Dendritic cell treated with granulocyte-macrophage colony-stimulating factor and Interleukin-4, amounts not matched to agents 40 ng/mL and 50 ng/mL, for 4 days (primary cell): Measurements from ENCODE around the gene MSTO1.
"Not testable (repeated sequence)": the region's sequence is repeated elsewhere in the genome, so short reads cannot be mapped to it uniquely, and the experiment has no call there.

Source experiments
- H3K27ac Mint-ChIP-seq: one replicate; pipeline ENCODE4 v1.8.0; 2022; ENCODE audit warnings: mild to moderate bottlenecking, mixed read lengths
- H3K27me3 Mint-ChIP-seq: one replicate; pipeline ENCODE4 v1.8.0; 2022; ENCODE audit warnings: mild to moderate bottlenecking, mixed read lengths
- H3K36me3 Mint-ChIP-seq: one replicate; pipeline ENCODE4 v1.8.0; 2022; ENCODE audit warnings: low read depth, mixed read lengths
- H3K4me1 Mint-ChIP-seq: one replicate; pipeline ENCODE4 v1.8.0; 2022; ENCODE audit warnings: low read depth, mixed read lengths
- H3K4me3 Mint-ChIP-seq: one replicate; pipeline ENCODE4 v1.8.0; 2022; ENCODE audit warnings: mild to moderate bottlenecking, moderate library complexity, mixed read lengths
- H3K9me3 Mint-ChIP-seq: one replicate; pipeline ENCODE4 v1.8.0; 2022; ENCODE audit warnings: mixed read lengths
- intact Hi-C: fragments of 100-400 bp; cut with micrococcal nuclease; formaldehyde crosslinking; loops from one replicate; pipeline ENCODE4 v1.15.0; 2022

Gene MSTO1

DNA sequence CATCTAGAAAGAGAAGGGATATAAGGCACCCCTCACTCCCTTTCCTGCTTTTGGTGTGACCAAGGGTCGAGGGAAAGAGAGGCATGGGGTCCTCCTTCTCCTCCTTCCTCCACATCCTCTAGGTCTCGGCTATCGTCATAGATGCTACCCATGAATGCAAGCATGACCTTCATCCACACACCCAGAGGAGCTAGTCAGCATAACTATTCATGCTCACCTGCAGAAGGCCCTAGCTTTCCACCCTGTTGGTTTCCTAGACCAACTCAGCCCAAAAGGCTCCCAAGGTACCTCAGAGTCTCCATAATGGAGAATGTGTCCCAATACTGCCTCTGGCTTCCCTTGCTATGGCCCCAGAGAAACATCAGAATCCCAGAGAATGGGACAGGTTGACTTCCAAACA is 33.2 kb downstream of the MSTO1 start:
- no peaks in the 10 kb centered on the region for H3K27me3 Mint-ChIP-seq

GRCh38 chr1:155645034-155645598 is 35.1 kb downstream of the MSTO1 start:
- intact Hi-C loops: no loop called here
- peaks cover 10% of the 10 kb centered on the region for H3K36me3 Mint-ChIP-seq
- H3K4me3 Mint-ChIP-seq: no peak overlapping the region
- peak overlapping the region; percentile 5 for H3K27ac Mint-ChIP-seq
- H3K9me3 Mint-ChIP-seq: peaks cover 28% of the 10 kb centered on the region
- peaks cover 52% of the 10 kb centered on the region for H3K4me1 Mint-ChIP-seq
- H3K27me3 Mint-ChIP-seq: no peaks in the 10 kb centered on the region

More for the DNA sequence above, 33.2 kb downstream of the MSTO1 start:
- Mint-ChIP-seq H3K9me3 (peaks cover 23% of the 10 kb centered on the region), H3K4me3 (no peak overlapping the region), H3K4me1 (peaks cover 35% of the 10 kb centered on the region), H3K27ac (no peak overlapping the region), H3K36me3 (peaks cover 10% of the 10 kb centered on the region)
- intact Hi-C loops: no loop called here

GRCh38 chr1:155645648-155646047 is 35.6 kb downstream of the MSTO1 start:
- intact Hi-C loops: no loop called here
- Mint-ChIP-seq H3K27ac (peak overlapping the region; percentile 5), H3K9me3 (peaks cover 31% of the 10 kb centered on the region), H3K27me3 (no peaks in the 10 kb centered on the region), H3K4me1 (peaks cover 54% of the 10 kb centered on the region), H3K36me3 (peaks cover 10% of the 10 kb centered on the region), H3K4me3 (no peak overlapping the region)

- Mint-ChIP-seq H3K27me3 (no peaks in the 10 kb centered on the region), H3K4me1 (peaks cover 51% of the 10 kb centered on the region), H3K4me3 (no peak overlapping the region), H3K36me3 (peaks cover 10% of the 10 kb centered on the region), H3K27ac (peak overlapping the region; percentile 77), H3K9me3 (peaks cover 31% of the 10 kb centered on the region)
- intact Hi-C loops: no loop called here
Observed at GRCh38 chr1:155646307-155646706, 36.3 kb downstream of the MSTO1 start.

DNA sequence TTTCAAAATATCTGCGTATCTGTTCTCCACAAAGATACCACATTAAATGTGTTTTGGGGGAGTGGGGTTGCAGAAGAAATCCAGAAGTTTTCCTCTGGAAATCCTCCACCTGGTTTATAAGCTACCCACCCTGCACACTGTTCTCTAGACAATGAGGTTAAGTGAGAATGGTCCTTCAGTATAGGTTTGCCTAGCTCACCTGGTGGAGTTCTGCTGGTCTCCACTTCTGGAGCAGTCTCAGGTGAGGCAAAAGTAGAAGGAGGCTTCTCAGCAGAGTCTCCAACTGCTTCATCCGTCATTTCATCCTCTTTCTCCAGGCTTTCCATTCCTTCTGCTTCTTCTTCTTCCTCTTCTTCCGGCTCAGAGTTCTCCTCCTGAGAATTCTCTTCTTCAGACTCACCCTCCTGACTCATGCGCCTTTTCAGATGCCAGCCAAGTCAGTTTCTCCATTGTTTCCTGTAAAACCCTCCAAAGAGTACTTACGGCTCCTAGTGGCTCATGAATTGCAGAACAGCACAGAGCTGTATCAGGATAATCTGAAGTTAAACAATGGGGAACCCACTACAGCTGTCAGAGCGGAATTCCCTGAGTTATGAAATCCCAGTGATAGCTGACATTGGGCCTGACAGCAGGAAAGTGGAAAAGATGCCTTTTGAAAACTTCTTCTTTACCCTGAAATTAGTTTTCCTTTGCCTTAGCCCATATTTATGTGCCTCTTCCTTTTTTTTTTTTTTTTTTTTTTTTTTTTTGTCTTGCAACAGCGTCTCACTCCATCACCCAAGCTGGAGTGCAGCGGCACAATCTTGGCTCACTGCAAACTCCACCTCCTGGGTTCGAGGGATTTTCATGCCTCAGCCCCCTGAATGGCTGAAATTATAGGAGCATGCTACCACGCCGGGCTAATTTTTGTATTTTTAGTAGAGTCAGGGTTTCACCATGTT is 38.5 kb downstream of the MSTO1 start:
- Mint-ChIP-seq H3K27me3 (no peaks in the 10 kb centered on the region), H3K27ac (peak overlapping the region; percentile 77), H3K4me1 (peaks cover 40% of the 10 kb centered on the region), H3K36me3 (no peaks in the 10 kb centered on the region), H3K4me3 (no peak overlapping the region), H3K9me3 (peaks cover 10% of the 10 kb centered on the region)
- intact Hi-C loops: no loop called here

GRCh38 chr1:155649676-155650075 is 39.7 kb downstream of the MSTO1 start:
- Mint-ChIP-seq H3K27me3 (no peaks in the 10 kb centered on the region), H3K36me3 (no peaks in the 10 kb centered on the region), H3K27ac (peak overlapping the region; percentile 77)

DNA sequence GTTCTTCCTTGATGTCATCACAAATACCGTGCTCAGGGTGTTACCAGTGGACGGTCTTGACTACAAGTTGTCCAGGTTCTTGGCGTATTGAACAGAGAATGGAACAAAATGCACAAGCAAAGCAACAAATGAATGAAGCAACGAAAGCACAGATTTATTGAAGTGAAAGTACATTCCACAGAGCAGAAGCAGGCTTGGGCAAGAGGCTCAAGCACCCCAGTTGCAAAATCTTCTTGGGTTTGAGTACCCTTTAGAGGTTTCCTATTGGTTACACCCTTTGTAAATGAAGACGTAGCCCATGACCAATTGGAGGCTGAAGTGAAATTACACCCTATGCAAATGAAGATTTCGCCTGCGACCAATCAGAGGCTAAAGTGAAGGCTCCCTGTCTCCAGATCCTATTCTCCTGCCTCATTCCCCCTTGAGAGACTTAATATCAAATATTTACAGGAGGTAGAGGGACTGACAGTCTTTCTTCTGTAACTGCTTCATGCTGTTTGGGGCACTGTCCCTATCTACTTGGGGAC is 40.3 kb downstream of the MSTO1 start:
- peaks cover 38% of the 10 kb centered on the region for H3K4me1 Mint-ChIP-seq
- H3K27me3 Mint-ChIP-seq: no peaks in the 10 kb centered on the region
- peaks cover 8% of the 10 kb centered on the region for H3K9me3 Mint-ChIP-seq
- no peak overlapping the region for H3K4me3 Mint-ChIP-seq
- no peaks in the 10 kb centered on the region for H3K36me3 Mint-ChIP-seq
- intact Hi-C loops: no loop called here
- peak overlapping the region; percentile 77 for H3K27ac Mint-ChIP-seq

More at GRCh38 chr1:155649676-155650075, 39.7 kb downstream of the MSTO1 start:
- intact Hi-C loops: no loop called here
- Mint-ChIP-seq H3K9me3 (peaks cover 8% of the 10 kb centered on the region), H3K4me1 (peaks cover 40% of the 10 kb centered on the region), H3K4me3 (no peak overlapping the region)

GRCh38 chr1:155651861-155652661 is 42.0 kb downstream of the MSTO1 start:
- Mint-ChIP-seq H3K4me1 (peaks cover 21% of the 10 kb centered on the region), H3K27ac (no peak overlapping the region), H3K36me3 (no peaks in the 10 kb centered on the region), H3K4me3 (no peak overlapping the region), H3K27me3 (peaks cover 2% of the 10 kb centered on the region), H3K9me3 (peaks cover 8% of the 10 kb centered on the region)
- intact Hi-C loops: no loop called here

DNA sequence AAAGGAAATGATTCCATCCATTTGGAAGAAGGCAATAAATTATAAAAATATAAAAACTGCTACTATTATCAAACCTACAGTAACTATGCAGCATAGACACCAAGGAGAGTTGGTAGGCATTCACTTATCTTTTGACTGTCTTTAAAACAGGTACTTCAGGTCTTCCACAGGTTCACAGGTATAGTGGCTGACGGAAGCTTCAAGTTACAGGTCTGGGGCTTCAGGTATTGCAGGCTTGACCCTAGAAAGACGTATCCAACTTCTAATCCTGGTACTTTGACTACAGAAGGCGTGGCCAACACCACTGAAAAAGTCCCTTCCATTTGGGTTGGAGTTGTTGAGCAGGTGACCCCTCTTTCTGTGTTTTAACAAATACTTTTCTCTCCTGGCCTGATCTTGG is 42.9 kb downstream of the MSTO1 start:
- intact Hi-C loops: no loop called here
- Mint-ChIP-seq H3K27me3 (peaks cover 2% of the 10 kb centered on the region), H3K36me3 (peaks cover 4% of the 10 kb centered on the region), H3K4me3 (no peak overlapping the region), H3K9me3 (peaks cover 8% of the 10 kb centered on the region), H3K27ac (no peak overlapping the region), H3K4me1 (peaks cover 20% of the 10 kb centered on the region)

DNA sequence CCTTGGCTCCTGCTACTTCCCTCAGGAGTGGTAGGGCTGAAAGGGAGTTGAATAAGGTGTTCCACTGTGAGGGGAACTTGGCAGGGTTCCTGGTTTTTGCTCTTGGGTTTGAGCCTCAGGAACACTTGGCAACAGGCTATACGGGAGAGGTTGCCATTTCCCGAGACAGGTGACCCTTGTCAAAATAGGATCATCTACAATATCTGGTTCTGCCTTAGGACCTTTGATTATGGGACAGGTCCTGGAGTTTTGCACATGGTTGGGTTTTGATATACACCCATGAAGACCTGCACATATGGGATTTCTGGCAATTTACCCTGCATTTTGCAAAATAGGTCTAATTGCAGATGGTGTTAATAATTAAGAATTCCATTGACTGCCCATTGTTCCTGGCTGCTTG is 47.4 kb downstream of the MSTO1 start:
- no peak overlapping the region for H3K4me3 Mint-ChIP-seq
- peaks cover 2% of the 10 kb centered on the region for H3K27me3 Mint-ChIP-seq
- H3K4me1 Mint-ChIP-seq: peaks cover 10% of the 10 kb centered on the region
- H3K9me3 Mint-ChIP-seq: no peaks in the 10 kb centered on the region
- intact Hi-C loops: no loop called here
- H3K27ac Mint-ChIP-seq: no peak overlapping the region
- peaks cover 49% of the 10 kb centered on the region for H3K36me3 Mint-ChIP-seq

- H3K36me3 Mint-ChIP-seq: peaks cover 87% of the 10 kb centered on the region
- intact Hi-C loops: not testable (repeated sequence)
Observed at GRCh38 chr1:155661239-155661638, 51.2 kb downstream of the MSTO1 start.

More at GRCh38 chr1:155661239-155661638, 51.2 kb downstream of the MSTO1 start:
- not testable (repeated sequence) for H3K9me3 Mint-ChIP-seq, H3K27ac Mint-ChIP-seq, H3K4me1 Mint-ChIP-seq, H3K27me3 Mint-ChIP-seq, H3K4me3 Mint-ChIP-seq
